Head of caudate nucleus (tissue), 42 donors: ENCODE data around the gene TMEM266.
"Not testable (repeated sequence)": the region's sequence is repeated elsewhere in the genome, so short reads cannot be mapped to it uniquely, and the experiment has no call there.

Experiments
- DNase-seq, 42 donors: peaks; one replicate each; pipeline versions ENCODE4 v3.0.0 to v3.0.0-alpha.2; 2020 to 2021; ENCODE audit warnings: mixed read lengths in 7 of 42
- intact Hi-C: fragments of 100-400 bp; cut with DNase I; formaldehyde crosslinking; loops from one replicate; pipeline ENCODE4 v1.15.0; 2022

TMEM266 gene

GRCh38 chr15:76059320-76060117 lies at the start of gene TMEM266:
TSS of gene TMEM266 (plus strand) at chr15:76059985. CDS start at chr15:76134264, 74,279 bp downstream.
- intact Hi-C loops = loop anchor here (5.0 kb wide), 2 partner anchors 83 to 93 kb away; no protein-coding TSS in a partner anchor
- DNase-seq = peak in 37 of 42 donors; percentile 17 to 71 (median 48)

GRCh38 chr15:76010613-76011012 lies 49.2 kb upstream of the TMEM266 start:
- no peak for DNase-seq
- intact Hi-C loops = no loop called here

GRCh38 chr15:76011627-76012551 lies 47.9 kb upstream of the TMEM266 start, which contains the start of gene NRG4:
TSS of gene NRG4 (minus strand) at chr15:76012424. CDS start at chr15:76011230, 1,194 bp downstream.
- no peak for DNase-seq
- intact Hi-C loops = no loop called here

- intact Hi-C loops = not testable (repeated sequence)
Measured at GRCh38 chr15:76013470-76013869, 46.3 kb upstream of the TMEM266 start.

GRCh38 chr15:76024021-76024768 lies 35.6 kb upstream of the TMEM266 start:
- intact Hi-C loops = no loop called here
- DNase-seq = no peak

More at GRCh38 chr15:76013470-76013869, 46.3 kb upstream of the TMEM266 start:
- DNase-seq = not testable (repeated sequence)

GRCh38 chr15:76032046-76032445 lies 27.7 kb upstream of the TMEM266 start:
- no peak for DNase-seq
- intact Hi-C loops = no loop called here

- DNase-seq = no peak
- intact Hi-C loops = no loop called here
Measured at GRCh38 chr15:76033438-76033837, 26.3 kb upstream of the TMEM266 start.

- no peak for DNase-seq
- intact Hi-C loops = no loop called here
Measured at GRCh38 chr15:76034111-76034510, 25.7 kb upstream of the TMEM266 start.

GRCh38 chr15:76035593-76035992 lies 24.2 kb upstream of the TMEM266 start:
- DNase-seq = no peak
- intact Hi-C loops = no loop called here

- intact Hi-C loops = no loop called here
- no peak for DNase-seq
Measured at GRCh38 chr15:76038512-76038911, 21.3 kb upstream of the TMEM266 start.

- intact Hi-C loops, DNase-seq: not testable (repeated sequence)
Measured at GRCh38 chr15:76054201-76054600, 5.6 kb upstream of the TMEM266 start.

GRCh38 chr15:76056931-76057330 lies 2.9 kb upstream of the TMEM266 start:
- intact Hi-C loops = loop anchor here (5.0 kb wide), 1 partner anchor 95 kb away; no protein-coding TSS in a partner anchor
- no peak for DNase-seq

GRCh38 chr15:76057332-76058000 lies 2.3 kb upstream of the TMEM266 start:
- intact Hi-C loops = loop anchor here (5.0 kb wide), 1 partner anchor 95 kb away; no protein-coding TSS in a partner anchor
- DNase-seq = peak in 23 of 42 donors; percentile 8 to 77 (median 46)

- intact Hi-C loops = loop anchor here (5.0 kb wide), 1 partner anchor 93 kb away; no protein-coding TSS in a partner anchor
Measured at GRCh38 chr15:76058714-76059319, 968 bp upstream of the TMEM266 start.

GRCh38 chr15:76060118-76060989 lies 569 bp downstream of the TMEM266 start:
- intact Hi-C loops = loop anchor here (5.0 kb wide), 1 partner anchor 82 kb away; no protein-coding TSS in a partner anchor
- DNase-seq = peak in 3 of 42 donors; percentile 3 to 8 (median 7)

More at GRCh38 chr15:76058714-76059319, 968 bp upstream of the TMEM266 start:
- peak; percentile 14 to 77 (median 48) for DNase-seq

GRCh38 chr15:76061700-76062099 lies 1.9 kb downstream of the TMEM266 start:
- no peak for DNase-seq
- intact Hi-C loops = loop anchor here (5.0 kb wide), 1 partner anchor 81 kb away; no protein-coding TSS in a partner anchor
